A673 (cell line): Measurements from ENCODE around the gene ENTPD2.

ENCODE experiments used
- CTCF ChIP-seq: fragments of 300-800, 200-600 bp; sonication (generic); conservative IDR thresholded peaks from 2 replicates; pipeline ENCODE4 v1.5.1; 2017; ENCODE audit warnings: low read depth, mild to moderate bottlenecking, antibody characterized with exemption, low read length, moderate library complexity, mixed read lengths
- EZH2 ChIP-seq: fragments of 200-600 bp; sonication (generic); IDR thresholded peaks from 2 replicates; pipeline ENCODE4 v1.6.1; 2017; ENCODE audit warnings: borderline replicate concordance, low read depth, mild to moderate bottlenecking, mixed read lengths, antibody characterized with exemption, low read length; ENCODE audit not compliant: poor library complexity, severe bottlenecking

GRCh38 chr9:137062384-137062783, 8.5 kb upstream of the ENTPD2 start:
- TF ChIP-seq CTCF (no peak), EZH2 (no peak)
